SK-N-SH treated with all-trans-retinoic acid at 6 μM for 48 hours (cell line): ENCODE measurements around the gene NFIA.

Source experiments
- GLIS3 ChIP-seq: fragments of 250-450 bp; sonication (Bioruptor Pico); IDR thresholded peaks from 2 replicates; pipeline ENCODE4 v1.5.0; 2020; ENCODE audit warnings: mild to moderate bottlenecking, moderate library complexity
- ISL1 ChIP-seq: fragments of 250-450 bp; sonication (Bioruptor Pico); IDR thresholded peaks from 2 replicates; pipeline ENCODE4 v2.1.2; 2022; ENCODE audit warnings: mild to moderate bottlenecking, moderate library complexity
- RARB ChIP-seq: fragments of 250-450 bp; sonication (Bioruptor Pico); IDR thresholded peaks from 2 replicates; pipeline ENCODE4 v1.8.0; 2021; ENCODE audit warnings: mild to moderate bottlenecking, moderate library complexity
- TOX ChIP-seq: fragments of 250-450 bp; sonication (Bioruptor Pico); IDR thresholded peaks from 2 replicates; pipeline ENCODE4 v1.8.0; 2021; ENCODE audit warnings: mild to moderate bottlenecking, moderate library complexity, borderline replicate concordance
- ZNF70 ChIP-seq: fragments of 450-650 bp; formaldehyde crosslinking; IDR thresholded peaks from 2 replicates; pipeline ENCODE4 v1.5.0; 2020; ENCODE audit warnings: mild to moderate bottlenecking, moderate library complexity
- TF ChIP-seq, protein P1 (sequence below): fragments of 250-450 bp; sonication (Bioruptor Pico); IDR thresholded peaks from 2 replicates; pipeline ENCODE4 v1.5.1; 2020; ENCODE audit warnings: low read depth, mild to moderate bottlenecking, moderate library complexity
- TF ChIP-seq, protein P2 (sequence below): fragments of 250-450 bp; sonication (Bioruptor Pico); IDR thresholded peaks from 2 replicates; pipeline ENCODE4 v1.5.1; 2021; ENCODE audit warnings: mild to moderate bottlenecking, moderate library complexity

DNA sequence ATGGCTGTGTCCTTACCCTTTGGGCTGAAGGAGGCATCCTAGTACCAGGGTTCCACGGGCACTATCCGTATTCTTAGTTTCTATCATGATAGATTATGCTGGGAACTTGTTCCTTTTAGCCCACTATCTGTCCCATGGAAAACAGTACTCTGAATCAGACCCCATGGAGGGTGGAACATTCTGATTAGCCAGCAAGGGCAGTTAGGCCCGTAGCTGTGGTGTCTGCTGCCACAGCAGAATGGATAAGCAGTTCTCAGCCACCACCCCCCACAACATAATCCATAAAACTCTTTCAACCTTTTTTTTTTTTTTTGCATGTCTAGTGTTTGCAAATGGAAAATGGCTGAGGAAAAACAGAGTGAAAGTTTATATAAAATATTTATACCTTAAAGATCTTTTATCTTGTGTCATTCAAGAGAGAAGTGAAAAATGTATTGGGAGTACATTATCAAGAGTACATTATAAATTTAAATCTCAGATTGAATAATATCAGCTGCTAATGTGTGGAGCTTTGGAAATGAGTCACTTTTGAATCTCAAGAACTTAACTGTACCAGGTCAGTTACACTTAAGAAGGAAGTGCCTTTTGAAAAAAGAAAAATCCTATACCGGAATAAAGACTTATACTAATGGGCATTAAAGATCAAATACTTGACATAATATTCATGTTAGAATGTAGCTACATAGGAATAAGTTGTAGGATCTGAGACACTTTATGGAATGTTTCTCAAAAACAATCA lies 80.3 kb downstream of the NFIA start:
- TF ChIP-seq ISL1 (CRISPR knock-in tag) (no peak), TOX (CRISPR knock-in tag) (no peak), RARB (CRISPR knock-in tag) (no peak), GLIS3 (CRISPR knock-in tag) (no peak), ZNF70 (no peak)
- TF ChIP-seq, protein P1, sequence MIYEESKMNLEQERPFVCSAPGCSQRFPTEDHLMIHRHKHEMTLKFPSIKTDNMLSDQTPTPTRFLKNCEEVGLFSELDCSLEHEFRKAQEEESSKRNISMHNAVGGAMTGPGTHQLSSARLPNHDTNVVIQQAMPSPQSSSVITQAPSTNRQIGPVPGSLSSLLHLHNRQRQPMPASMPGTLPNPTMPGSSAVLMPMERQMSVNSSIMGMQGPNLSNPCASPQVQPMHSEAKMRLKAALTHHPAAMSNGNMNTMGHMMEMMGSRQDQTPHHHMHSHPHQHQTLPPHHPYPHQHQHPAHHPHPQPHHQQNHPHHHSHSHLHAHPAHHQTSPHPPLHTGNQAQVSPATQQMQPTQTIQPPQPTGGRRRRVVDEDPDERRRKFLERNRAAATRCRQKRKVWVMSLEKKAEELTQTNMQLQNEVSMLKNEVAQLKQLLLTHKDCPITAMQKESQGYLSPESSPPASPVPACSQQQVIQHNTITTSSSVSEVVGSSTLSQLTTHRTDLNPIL (CRISPR knock-in tag): no peak
- TF ChIP-seq, protein P2, sequence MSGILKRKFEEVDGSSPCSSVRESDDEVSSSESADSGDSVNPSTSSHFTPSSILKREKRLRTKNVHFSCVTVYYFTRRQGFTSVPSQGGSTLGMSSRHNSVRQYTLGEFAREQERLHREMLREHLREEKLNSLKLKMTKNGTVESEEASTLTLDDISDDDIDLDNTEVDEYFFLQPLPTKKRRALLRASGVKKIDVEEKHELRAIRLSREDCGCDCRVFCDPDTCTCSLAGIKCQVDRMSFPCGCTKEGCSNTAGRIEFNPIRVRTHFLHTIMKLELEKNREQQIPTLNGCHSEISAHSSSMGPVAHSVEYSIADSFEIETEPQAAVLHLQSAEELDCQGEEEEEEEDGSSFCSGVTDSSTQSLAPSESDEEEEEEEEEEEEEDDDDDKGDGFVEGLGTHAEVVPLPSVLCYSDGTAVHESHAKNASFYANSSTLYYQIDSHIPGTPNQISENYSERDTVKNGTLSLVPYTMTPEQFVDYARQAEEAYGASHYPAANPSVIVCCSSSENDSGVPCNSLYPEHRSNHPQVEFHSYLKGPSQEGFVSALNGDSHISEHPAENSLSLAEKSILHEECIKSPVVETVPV: no peak
